ENCODE data around the gene GOLGB1.

GOLGB1 gene

DNA sequence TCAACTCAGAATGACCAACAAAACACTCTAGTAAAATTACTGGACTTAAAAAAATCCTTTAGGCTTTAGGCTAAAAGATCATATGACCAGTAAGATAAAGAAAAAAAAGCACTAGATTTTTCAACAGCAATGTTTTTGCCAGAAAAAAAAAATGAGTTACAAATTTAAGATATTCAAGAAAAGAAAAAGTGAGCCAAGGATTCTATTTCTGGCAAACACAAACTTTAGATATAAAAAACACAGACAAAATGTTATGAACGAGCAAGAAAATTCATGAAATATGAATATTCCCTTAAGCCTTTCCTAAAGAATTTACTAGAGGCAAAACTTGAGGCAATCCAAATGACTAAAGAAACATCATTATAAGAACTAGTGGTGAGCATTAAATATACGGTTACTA, 8.6 kb downstream of the GOLGB1 start:
- DNase-seq (ENCODE audit: low read depth in 2 of 2): no peak

DNA sequence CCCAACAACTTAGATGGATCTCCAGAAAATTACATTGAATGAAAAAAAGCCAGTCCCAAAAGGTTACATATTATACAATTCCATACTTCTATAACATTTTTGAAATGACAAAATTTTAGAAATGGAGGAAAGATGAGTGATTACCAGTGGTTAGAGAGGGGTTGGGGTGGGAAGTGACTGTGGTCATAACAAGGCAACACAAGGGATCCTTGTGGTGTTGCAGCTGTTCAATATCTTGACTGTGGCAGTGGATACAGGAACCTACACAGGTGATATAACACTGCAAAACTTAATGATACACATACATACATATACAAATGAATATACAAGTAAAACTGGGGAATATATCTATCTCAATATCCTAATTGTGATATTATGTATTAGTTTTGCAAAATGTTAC, 9.6 kb downstream of the GOLGB1 start:
- DNase-seq (ENCODE audit: low read depth in 2 of 2): no peak

DNA sequence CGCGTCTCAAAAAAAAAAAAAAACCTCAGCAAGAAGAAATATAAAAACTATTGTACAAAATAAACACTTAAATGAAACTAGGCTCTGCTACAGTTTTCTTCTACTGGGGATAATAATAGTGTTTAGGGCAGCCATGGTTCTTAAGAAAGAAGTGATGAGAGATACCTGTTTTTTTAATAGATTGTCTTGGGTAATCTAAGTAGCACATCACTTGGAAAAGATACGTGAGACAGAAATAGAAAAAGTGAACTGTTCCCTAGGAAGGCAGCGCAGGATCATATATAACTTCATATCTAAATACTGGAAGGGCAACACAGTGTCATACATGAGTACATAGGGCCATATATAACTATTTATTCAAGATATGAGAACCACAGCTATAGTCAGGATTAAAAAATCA, 11.9 kb downstream of the GOLGB1 start:
- no peak for DNase-seq (ENCODE audit: low read depth in 2 of 2)

DNA sequence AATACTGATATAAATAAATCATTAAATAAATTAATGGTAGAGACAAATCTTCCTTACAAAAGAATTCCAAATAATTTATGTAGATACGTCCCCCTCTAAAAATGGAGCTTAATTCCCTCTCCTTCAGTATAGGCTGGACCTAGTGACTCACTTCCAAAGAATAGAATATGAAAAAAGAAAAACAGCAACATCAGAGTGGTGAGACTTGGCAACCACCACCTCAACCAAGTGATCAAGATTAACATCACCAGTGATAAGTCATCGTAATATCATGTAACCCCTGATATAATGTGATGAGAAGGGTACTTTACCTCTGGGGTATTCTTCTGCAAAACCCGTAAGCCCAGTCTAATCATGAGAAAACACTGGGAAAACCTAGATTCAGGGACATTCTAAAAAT, 13.4 kb downstream of the GOLGB1 start:
- no peak for DNase-seq (ENCODE audit: low read depth in 2 of 2)

GRCh38 chr3:121735047-121735696, 14.4 kb downstream of the GOLGB1 start:
- no peak for DNase-seq (ENCODE audit: low read depth in 2 of 2)

DNA sequence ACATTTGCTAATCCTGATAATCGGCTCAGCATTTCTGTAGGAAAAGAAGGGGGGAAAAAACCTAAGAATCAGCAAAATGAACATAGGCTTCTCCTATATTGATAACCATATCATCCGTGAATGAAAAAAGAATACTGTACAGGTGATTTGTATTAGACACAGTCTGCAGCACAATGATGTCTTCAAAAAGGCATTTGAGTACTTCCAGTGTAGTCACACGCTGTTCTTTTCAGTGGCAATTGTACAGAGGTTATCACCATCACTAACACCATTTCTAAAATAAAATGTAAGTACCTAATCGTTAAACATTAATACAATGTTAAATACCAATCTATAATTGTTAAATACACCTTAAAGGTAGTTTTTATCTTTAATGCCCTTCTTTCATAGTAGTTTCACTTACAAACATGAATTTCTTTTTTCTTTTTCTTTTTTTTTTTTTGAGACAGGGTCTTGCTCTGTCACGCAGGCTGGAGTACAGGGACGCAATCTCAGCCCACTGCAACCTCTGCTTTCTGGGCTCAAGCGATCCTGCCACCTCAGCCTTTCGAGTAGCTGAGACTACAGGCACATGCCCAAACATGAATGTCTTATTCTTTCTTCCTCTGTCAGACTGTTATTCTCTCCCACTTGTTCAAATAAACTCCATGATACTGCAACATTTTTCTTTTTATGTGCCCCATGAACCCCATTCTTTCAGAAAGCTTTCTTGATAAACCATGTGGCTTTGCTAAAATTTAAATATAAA, 18.4 kb downstream of the GOLGB1 start:
- DNase-seq (ENCODE audit: low read depth in 2 of 2): no peak

DNA sequence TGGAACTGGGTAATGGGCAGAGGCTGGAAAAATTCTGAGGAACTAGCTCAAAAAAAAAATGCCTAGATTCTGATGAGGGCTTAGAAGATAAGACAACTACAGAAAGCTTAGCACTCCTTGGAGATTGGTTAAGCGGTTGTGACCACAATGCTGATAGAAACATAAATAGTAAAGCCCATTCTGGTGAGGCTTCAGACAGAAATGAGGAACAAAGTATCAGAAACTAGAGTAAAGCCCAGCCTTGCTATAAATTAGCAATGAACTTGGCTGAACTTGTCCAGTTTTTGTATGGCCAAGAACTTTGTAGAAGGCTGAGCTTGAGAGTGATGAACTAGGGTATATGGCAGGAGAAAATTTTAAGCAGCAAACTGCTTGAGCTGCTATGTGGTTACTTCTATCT, 25.4 kb downstream of the GOLGB1 start:
- DNase-seq (ENCODE audit: low read depth in 2 of 2): no peak

- no peak for DNase-seq (ENCODE audit: low read depth in 2 of 2)
These were observed 26.1 kb downstream of the GOLGB1 start for GRCh38 chr3:121723485-121723884.

DNA sequence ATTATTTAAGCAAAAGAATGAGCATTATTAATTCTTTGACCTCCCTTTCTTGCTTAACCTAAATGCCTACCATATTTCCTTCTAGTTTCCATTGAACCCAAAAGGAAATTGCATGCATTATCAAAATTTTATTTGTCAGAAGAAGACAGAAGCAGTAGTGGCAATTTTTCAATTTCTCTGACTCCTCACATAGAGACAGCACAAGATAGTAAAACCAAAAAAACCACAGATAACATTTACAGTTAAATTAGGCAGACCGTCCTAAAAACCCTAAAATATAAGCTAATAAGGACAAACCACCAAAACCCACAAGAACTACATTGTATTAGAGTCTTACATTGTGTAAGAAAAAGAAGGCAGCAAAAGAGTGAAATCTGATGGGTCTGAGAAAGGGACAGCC, 27.1 kb downstream of the GOLGB1 start:
- DNase-seq (ENCODE audit: low read depth in 2 of 2): no peak

DNA sequence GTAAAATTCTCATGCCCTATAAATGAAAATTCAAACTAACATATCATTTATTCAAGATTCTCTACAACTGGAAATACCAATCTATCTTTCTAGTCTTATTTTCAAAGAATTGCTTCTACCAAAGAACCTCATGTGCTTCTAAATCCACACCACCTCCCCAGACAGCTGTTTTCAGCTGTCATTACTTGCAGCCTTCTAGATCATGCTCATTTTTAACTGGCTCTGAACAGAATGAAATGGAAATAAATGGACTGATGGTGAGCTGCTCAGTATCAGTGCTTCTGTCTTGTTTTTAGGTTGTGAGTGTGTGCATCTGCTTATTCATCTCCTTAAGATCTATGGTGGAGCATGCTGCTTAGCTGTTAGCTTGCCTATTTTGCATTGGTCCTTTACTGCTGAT, 29.4 kb downstream of the GOLGB1 start:
- no peak for DNase-seq (ENCODE audit: low read depth in 2 of 2)

GRCh38 chr3:121719423-121719822, 30.1 kb downstream of the GOLGB1 start:
- no peak for DNase-seq (ENCODE audit: low read depth in 2 of 2)

DNA sequence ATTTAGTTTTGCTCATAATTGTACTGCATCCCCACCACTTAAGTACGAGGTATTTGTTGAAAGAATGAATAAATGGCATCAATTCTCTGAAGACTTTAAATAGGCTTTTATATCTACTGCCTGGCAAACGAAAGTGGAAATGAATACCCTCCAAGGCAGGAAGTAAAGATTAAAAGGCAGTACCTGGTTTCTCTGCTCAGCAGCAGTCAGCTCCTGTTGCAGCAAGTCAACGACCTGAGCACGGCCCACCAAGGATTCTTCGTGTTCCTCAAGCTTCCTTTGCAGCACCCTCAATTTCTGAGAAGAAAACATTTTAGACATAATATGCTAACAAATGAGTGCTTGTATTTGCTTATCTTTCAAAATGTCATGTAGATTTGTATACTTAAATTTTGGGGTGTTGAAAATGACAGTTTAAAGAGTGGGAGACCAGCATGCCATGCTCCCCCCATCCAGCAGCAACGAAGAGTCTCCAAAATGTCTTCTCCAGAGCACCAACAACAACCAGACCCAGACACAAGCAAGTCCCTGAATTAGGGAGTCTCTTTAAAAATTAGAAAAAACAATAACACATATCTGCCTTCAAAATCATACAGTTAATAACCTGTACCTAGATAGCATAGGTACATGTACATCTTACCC, 31.2 kb downstream of the GOLGB1 start:
- no peak for DNase-seq (ENCODE audit: low read depth in 2 of 2)

GRCh38 chr3:121710347-121710746, 39.2 kb downstream of the GOLGB1 start:
- no peak for DNase-seq (ENCODE audit: low read depth in 2 of 2)

DNA sequence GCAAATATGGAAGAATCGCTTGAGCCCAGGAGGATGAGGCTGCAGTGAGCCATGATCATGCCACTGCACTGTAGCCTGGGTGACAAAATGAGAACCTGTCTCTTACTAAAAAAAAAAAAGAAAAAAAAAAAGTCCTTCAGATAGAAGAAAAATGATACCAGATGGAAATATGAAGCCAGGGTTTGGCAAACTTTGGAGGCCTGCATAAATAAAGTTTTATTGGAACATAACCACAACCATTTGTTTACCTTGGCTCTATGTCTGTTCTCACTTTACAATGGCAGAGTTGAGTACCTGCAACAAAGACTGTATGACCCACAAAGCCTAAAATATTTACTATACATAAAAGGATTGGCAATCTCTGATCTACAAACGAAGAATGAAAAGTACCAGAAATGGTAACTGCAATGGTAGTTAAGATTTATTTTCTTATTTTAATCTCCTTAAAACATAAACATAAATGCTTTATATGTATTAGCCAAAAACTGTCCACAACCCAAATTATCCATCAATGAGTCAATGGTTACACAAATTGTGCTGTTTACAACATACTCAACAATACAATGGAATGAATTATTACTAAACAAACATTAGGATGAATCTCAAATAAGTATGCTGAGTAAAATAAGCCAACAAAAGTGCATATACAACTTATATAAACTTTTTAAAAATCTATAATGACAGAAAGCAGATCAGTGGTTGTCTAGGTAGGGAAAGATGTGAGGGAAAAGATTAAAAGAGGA, 41.8 kb downstream of the GOLGB1 start:
- no peak for DNase-seq (ENCODE audit: low read depth in 2 of 2)

DNA sequence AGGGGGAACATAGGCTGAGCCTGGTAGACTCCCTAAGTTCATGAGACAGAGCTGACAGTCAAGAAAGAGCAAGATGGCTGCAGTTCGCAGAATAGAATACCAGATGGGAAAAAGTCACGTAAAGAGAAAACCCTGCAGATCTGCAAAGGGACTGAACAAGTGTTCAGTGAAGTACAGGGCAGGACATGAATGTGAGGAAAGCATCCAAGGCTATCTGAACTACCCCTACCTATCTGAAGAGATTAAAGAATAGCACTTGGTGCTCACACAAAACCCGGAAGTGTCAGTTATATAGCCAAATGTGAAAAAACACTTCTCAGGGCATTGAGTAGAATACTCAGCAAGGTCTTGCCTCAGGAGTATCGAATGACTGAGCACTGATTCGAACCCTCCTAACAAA, 44.0 kb downstream of the GOLGB1 start:
- no peak for DNase-seq (ENCODE audit: low read depth in 2 of 2)

GRCh38 chr3:121703973-121704372, 45.6 kb downstream of the GOLGB1 start:
- DNase-seq (ENCODE audit: low read depth in 2 of 2): no peak

DNA sequence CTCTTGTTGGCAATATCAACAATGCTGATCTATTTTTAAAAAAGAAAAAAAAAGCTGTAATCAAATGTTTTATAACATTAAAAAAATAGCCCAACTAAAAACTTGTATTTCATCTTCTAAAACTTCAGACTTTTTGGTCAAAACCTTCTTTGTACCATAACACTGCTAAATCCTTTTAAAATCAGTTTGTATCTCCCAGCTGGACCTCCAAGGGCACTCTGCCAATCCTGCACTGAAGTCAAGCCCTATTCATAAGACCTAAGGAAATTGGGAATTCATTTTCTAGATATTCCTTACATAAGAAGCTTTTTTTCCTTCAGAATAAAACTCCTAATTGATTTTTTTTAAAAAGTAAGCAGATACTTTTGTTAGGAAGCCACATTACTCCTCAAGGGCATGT, 50.6 kb downstream of the GOLGB1 start:
- no peak for DNase-seq (ENCODE audit: low read depth in 2 of 2)

DNA sequence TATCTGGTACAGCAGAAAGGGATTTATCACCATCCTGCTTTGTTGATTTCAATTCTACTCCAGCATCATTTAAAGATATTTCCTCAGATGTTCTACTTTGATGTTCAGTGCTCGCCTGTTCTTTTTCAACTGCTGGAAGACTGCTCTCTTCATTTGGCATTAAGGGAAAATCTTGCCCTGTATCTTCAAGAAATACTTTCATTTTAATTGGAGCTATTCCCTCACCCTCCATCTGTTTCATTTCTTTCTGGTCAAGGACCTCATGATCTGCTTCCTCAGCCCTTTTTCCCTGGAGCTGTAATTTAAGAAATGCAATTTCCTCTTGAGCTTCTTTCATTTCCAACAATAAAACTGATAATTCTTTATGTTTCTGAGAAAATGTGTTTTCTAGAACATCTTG, 51.1 kb downstream of the GOLGB1 start:
- DNase-seq (ENCODE audit: low read depth in 2 of 2): no peak

GRCh38 chr3:121696186-121696585, 53.4 kb downstream of the GOLGB1 start:
- no peak for DNase-seq (ENCODE audit: low read depth in 2 of 2)

- DNase-seq (ENCODE audit: low read depth in 2 of 2): no peak
These were observed 57.4 kb downstream of the GOLGB1 start for GRCh38 chr3:121692010-121692699.

- no peak for DNase-seq (ENCODE audit: low read depth in 2 of 2)
These were observed 58.6 kb downstream of the GOLGB1 start for GRCh38 chr3:121690777-121691405.
